Measurements from ENCODE around the gene CDK14. TPM values are rescaled to one million over a fixed set of nuclear protein-coding genes. Genes with fewer than 3 reads are reported as not detected.

Gene CDK14
- total and polyA plus RNA-seq, 2 of the 8 experiments (the other 6 are each of a cell fraction or from before 2014, with no cell fraction given): 5.5 to 47.3 TPM

DNA sequence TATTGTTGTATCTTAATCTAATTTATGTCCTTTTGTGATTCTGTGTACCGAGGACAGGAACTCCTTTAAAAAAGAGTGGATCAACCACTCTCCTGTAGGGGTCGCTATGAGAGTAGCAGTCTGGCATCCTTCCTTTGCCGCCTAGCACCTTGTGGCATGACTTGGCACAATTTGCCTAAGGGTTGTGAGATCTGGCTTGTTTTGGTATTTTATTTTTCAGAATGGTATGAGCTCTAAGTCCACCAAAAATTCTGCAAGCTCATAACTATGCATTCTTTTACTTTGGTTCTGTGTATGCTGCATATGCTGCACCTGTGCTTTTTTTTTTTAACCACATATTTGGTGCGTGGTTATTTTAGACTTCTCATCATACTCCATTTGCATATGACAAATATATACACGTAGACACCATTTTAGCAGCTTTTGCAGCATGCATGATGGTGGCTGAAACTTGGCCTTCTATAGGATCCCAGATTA, 112.8 kb downstream of the CDK14 start:
- Histone ChIP-seq H4K91ac (replicated peaks; ENCODE audit: insufficient read length, low read length) (no peak overlapping the region), H3K27ac (ENCODE audit: low read depth, low read length) (no peak overlapping the region), H2AK5ac (ENCODE audit: low read depth, low read length) (no peak overlapping the region), H3K79me1 (ENCODE audit: low read depth, low read length) (no peaks in the 10 kb centered on the region), H3K36me3 (ENCODE audit: control insufficient read depth in 2 of 4, insufficient read depth in 4 of 4, low read length in 3 of 4) (no peaks in the 10 kb centered on the region; a peak in 1 of 8 replicates), H3K23me2 (ENCODE audit: low read depth, low read length) (no peaks in the 10 kb centered on the region; the same call in 1 of the 2 replicates), H4K5ac (ENCODE audit: insufficient read length, low read depth, low read length) (no peak overlapping the region), H2BK120ac (replicated peaks; ENCODE audit: low read depth, low read length) (peak overlapping the region; percentile 59), H3K4ac (replicated peaks; ENCODE audit: insufficient read length, low read depth, low read length) (no peak overlapping the region), H4K8ac (ENCODE audit: extremely low read depth, insufficient read depth, low read length) (no peak overlapping the region), H3K18ac (ENCODE audit: extremely low read depth, low read length) (no peak overlapping the region), H3K56ac (replicated peaks; ENCODE audit: insufficient read length, low read depth, low read length) (no peak overlapping the region), H3K27me3 (replicated peaks in 1 of 4; ENCODE audit: control insufficient read depth in 3 of 4, extremely low read depth in 1 of 4, insufficient read depth in 3 of 4, low read length in 3 of 4) (no peaks in the 10 kb centered on the region), H2BK15ac (ENCODE audit: low read length) (no peak overlapping the region), H3K23ac (ENCODE audit: insufficient read length) (no peak overlapping the region), H3K14ac (ENCODE audit: insufficient read length) (no peak overlapping the region), H2AFZ (ENCODE audit: low read length) (no peak overlapping the region), H2BK20ac (ENCODE audit: low read length) (0 out of 2 replicates have a peak overlapping the region, but pooled peaks have one; percentile 1), H3K4me1 (replicated peaks in 1 of 4; ENCODE audit: control insufficient read depth in 3 of 4, insufficient read depth in 4 of 4, low read length in 3 of 4) (peaks cover 3 to 22% (median 13%) of the 10 kb centered on the region in 4 experiments), H3K4me3 (ENCODE audit: extremely low read depth in 1 of 4, insufficient read depth in 2 of 4, low read depth in 3 of 4, low read length in 4 of 4) (no peak overlapping the region), H3K9me3 (ENCODE audit: insufficient read depth in 2 of 2, low read depth in 1 of 2, low read length in 1 of 2) (0 out of 4 replicates have a peak, but pooled peaks cover under 1 to 4% of the 10 kb centered on the region in 2 experiments), H2BK12ac (ENCODE audit: low read depth, low read length) (no peak overlapping the region), H2BK5ac (ENCODE audit: low read depth, low read length) (no peak overlapping the region), H3K79me2 (ENCODE audit: control insufficient read depth in 1 of 2, insufficient read depth in 2 of 2, low read length in 2 of 2) (no peaks in the 10 kb centered on the region), H4K20me1 (replicated peaks in 1 of 2; ENCODE audit: control insufficient read depth in 1 of 2, insufficient read depth in 2 of 2, low read length in 2 of 2) (no peaks in the 10 kb centered on the region), H3K9ac (replicated peaks in 1 of 4; ENCODE audit: extremely low read depth in 1 of 4, low read depth in 3 of 4, low read length in 3 of 4) (no peak overlapping the region), H3K4me2 (ENCODE audit: insufficient read depth in 1 of 2, low read depth in 2 of 2, low read length in 2 of 2) (no peak overlapping the region)
- WGBS, 2 experiments (ENCODE audit: extremely low coverage in 1 of 2, insufficient coverage in 1 of 2, insufficient read length in 1 of 2, insufficient replicate concordance in 2 of 2, low coverage in 1 of 2, low lambda C conversion rate in 2 of 2, missing lambda C conversion rate in 1 of 2): 25% methylated on average over 5 of the region's 5 CpGs; no CpG with 5 or more reads in 1 of the 2 experiments
- DNase-seq (ENCODE audit: low read depth in 1 of 2, low spot score in 2 of 2): peak in 1 of 2 experiments; percentile 60
- FAIRE-seq: peak; percentile 97
- ChIA-PET POLR2A (ENCODE audit: partially characterized antibody) (interaction anchor here (0.6 to 1.1 kb wide), 2 partner anchors 12 to 109 kb away, joined by 3 to 4 read pairs; no protein-coding TSS in a partner anchor), CTCF (ENCODE audit: partially characterized antibody) (interaction anchor here (0.6 to 6.2 kb wide), 38 partner anchors 8 to 539 kb away, joined by 3 to 66 read pairs (median 5); no protein-coding TSS in a partner anchor)
- TF ChIP-seq SIX5 (IDR thresholded peaks at IDR 0.05; ENCODE audit: low read depth, low read length) (no peak), PHF8 (conservative IDR thresholded peaks at IDR 0.05; ENCODE audit: low read depth, low read length) (no peak), CREB1 (IDR thresholded peaks at IDR 0.05) (no peak), BACH1 (IDR thresholded peaks at IDR 0.05; ENCODE audit: low read length) (peak; percentile 99), BRCA1 (IDR thresholded peaks at IDR 0.05; ENCODE audit: low read depth, low read length) (no peak), SAP30 (IDR thresholded peaks at IDR 0.05; ENCODE audit: insufficient read depth, insufficient replicate concordance, low read length) (no peak), ASH2L (IDR thresholded peaks at IDR 0.05; ENCODE audit: low read length) (no peak), KDM4A (IDR thresholded peaks at IDR 0.05; ENCODE audit: low read depth, low read length, severe bottlenecking) (no peak), MAFK (IDR thresholded peaks at IDR 0.05; ENCODE audit: low read depth, low read length) (peak; percentile 96), JUN (IDR thresholded peaks at IDR 0.05; ENCODE audit: low read depth, low read length) (no peak), BCL11A (IDR thresholded peaks at IDR 0.05; ENCODE audit: low read depth in 2 of 2, low read length in 2 of 2) (no peak)
- TF ChIP-seq, protein P1, sequence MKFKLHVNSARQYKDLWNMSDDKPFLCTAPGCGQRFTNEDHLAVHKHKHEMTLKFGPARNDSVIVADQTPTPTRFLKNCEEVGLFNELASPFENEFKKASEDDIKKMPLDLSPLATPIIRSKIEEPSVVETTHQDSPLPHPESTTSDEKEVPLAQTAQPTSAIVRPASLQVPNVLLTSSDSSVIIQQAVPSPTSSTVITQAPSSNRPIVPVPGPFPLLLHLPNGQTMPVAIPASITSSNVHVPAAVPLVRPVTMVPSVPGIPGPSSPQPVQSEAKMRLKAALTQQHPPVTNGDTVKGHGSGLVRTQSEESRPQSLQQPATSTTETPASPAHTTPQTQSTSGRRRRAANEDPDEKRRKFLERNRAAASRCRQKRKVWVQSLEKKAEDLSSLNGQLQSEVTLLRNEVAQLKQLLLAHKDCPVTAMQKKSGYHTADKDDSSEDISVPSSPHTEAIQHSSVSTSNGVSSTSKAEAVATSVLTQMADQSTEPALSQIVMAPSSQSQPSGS (IDR thresholded peaks at IDR 0.05; ENCODE audit: low read length): 0 out of 2 replicates have a peak, but pooled peaks have one; percentile 54
